GM23338 (cell line): ENCODE data around the gene TCF12.

Experiments used
- CREB1 ChIP-seq: fragments of 250-450 bp; sonication (Bioruptor Pico); IDR thresholded peaks from 2 replicates; pipeline ENCODE4 v1.5.0; 2020; ENCODE audit warnings: low read depth, mild to moderate bottlenecking, moderate library complexity
- CTCF ChIP-seq, 2 experiments: fragments of 200-600 bp in 1 of 2; sonication (generic) in 1 of 2; conservative IDR thresholded peaks; 2 replicates each; pipeline versions ENCODE4 v1.5.1 to v1.6.1; 2016 to 2017; ENCODE audit warnings: antibody characterized with exemption in 2 of 2, low read depth in 2 of 2, mild to moderate bottlenecking in 2 of 2, moderate library complexity in 1 of 2
- ETS1 ChIP-seq: IDR thresholded peaks from 2 replicates; pipeline ENCODE4 v1.6.1; 2016; ENCODE audit warnings: antibody characterized with exemption
- EZH2 ChIP-seq: fragments of 200-600 bp; sonication (generic); IDR thresholded peaks from one replicate; pipeline ENCODE4 v1.8.0; 2017; ENCODE audit warnings: antibody characterized with exemption, mild to moderate bottlenecking, low read depth; ENCODE audit not compliant: unreplicated experiment
- EZH2phosphoT487 ChIP-seq: fragments of 200-600 bp; sonication (generic); IDR thresholded peaks from one replicate; pipeline ENCODE4 v1.8.1; 2018; ENCODE audit warnings: antibody characterized with exemption; ENCODE audit not compliant: unreplicated experiment
- JUNB ChIP-seq: IDR thresholded peaks from one replicate; pipeline ENCODE4 v1.6.1; 2016; ENCODE audit warnings: antibody characterized with exemption; ENCODE audit not compliant: unreplicated experiment
- NANOG ChIP-seq: IDR thresholded peaks from 2 replicates; pipeline ENCODE4 v1.6.1; 2016; ENCODE audit warnings: antibody characterized with exemption, borderline replicate concordance
- POLR2AphosphoS5 ChIP-seq: IDR thresholded peaks from 2 replicates; pipeline ENCODE4 v1.6.1; 2016; ENCODE audit warnings: antibody characterized with exemption, low read depth
- REST ChIP-seq: IDR thresholded peaks from one replicate; pipeline ENCODE4 v1.6.1; 2018; ENCODE audit warnings: antibody characterized with exemption; ENCODE audit not compliant: unreplicated experiment
- STAT1 ChIP-seq: IDR thresholded peaks from one replicate; pipeline ENCODE4 v1.6.1; 2016; ENCODE audit warnings: antibody characterized with exemption; ENCODE audit not compliant: unreplicated experiment
- ZNF331 ChIP-seq: fragments of 250-450 bp; sonication (Bioruptor Pico); IDR thresholded peaks from 2 replicates; pipeline ENCODE4 v1.5.0; 2020; ENCODE audit warnings: low read depth, mild to moderate bottlenecking, moderate library complexity

GRCh38 chr15:56920367-56920627 is 1.9 kb downstream of the TCF12 start:
- TF ChIP-seq REST, result no peak
- TF ChIP-seq POLR2AphosphoS5, result no peak
- TF ChIP-seq CTCF (conservative IDR thresholded peaks at IDR 0.05; ENCODE audit: low read depth in 2 of 2), result no peak
- TF ChIP-seq EZH2phosphoT487, result no peak
- no peak for TF ChIP-seq ZNF331 (CRISPR knock-in tag)
- TF ChIP-seq EZH2, result no peak
- no peak for TF ChIP-seq STAT1
- no peak for TF ChIP-seq ETS1
- no peak for TF ChIP-seq JUNB
- TF ChIP-seq CREB1, result no peak
- no peak for TF ChIP-seq NANOG
